Measurements from ENCODE around the gene POLD2. TPM values are rescaled to one million over a fixed set of nuclear protein-coding genes. Genes with fewer than 3 reads are reported as not detected.

The POLD2 gene
- total RNA-seq, 4 donors from 2014 or later: 58.7 to 80.5 (median 66.1) TPM

- Histone ChIP-seq H3K4me1 (peaks cover 27% of the 10 kb centered on the region), H3K9me3 (no peaks in the 10 kb centered on the region), H3K27me3 (no peaks in the 10 kb centered on the region), H3K36me3 (no peaks in the 10 kb centered on the region), H3K27ac (no peak overlapping the region), H3K4me3 (no peak overlapping the region)
- no peak for DNase-seq (ENCODE audit: low spot score in 2 of 2)
- TF ChIP-seq POLR2A (IDR thresholded peaks at IDR 0.05) (no peak), POLR2AphosphoS5 (IDR thresholded peaks at IDR 0.05) (no peak), EP300 (IDR thresholded peaks at IDR 0.05) (no peak), CTCF (IDR thresholded peaks at IDR 0.05) (no peak)
- WGBS: 91% methylated on average over 8 of the region's 9 CpGs
Observed at GRCh38 chr7:44097064-44097932, 26.1 kb downstream of the POLD2 start.

- TF ChIP-seq CTCF (IDR thresholded peaks at IDR 0.05) (no peak), EP300 (IDR thresholded peaks at IDR 0.05) (no peak), POLR2AphosphoS5 (IDR thresholded peaks at IDR 0.05) (no peak), POLR2A (IDR thresholded peaks at IDR 0.05) (no peak)
- Histone ChIP-seq H3K27ac (no peak overlapping the region), H3K4me1 (peaks cover 21% of the 10 kb centered on the region), H3K36me3 (no peaks in the 10 kb centered on the region), H3K4me3 (no peak overlapping the region), H3K27me3 (no peaks in the 10 kb centered on the region), H3K9me3 (no peaks in the 10 kb centered on the region)
- WGBS: 80% methylated on average over 8 of the region's 8 CpGs
- DNase-seq (ENCODE audit: low spot score in 2 of 2): no peak
Observed at GRCh38 chr7:44096326-44096881, 26.9 kb downstream of the POLD2 start.

- TF ChIP-seq POLR2A (IDR thresholded peaks at IDR 0.05) (no peak), CTCF (IDR thresholded peaks at IDR 0.05) (no peak), POLR2AphosphoS5 (IDR thresholded peaks at IDR 0.05) (no peak), EP300 (IDR thresholded peaks at IDR 0.05) (no peak)
- H3K36me3 ChIP-seq: no peaks in the 10 kb centered on the region
- H3K9me3 ChIP-seq: no peaks in the 10 kb centered on the region
- H3K27me3 ChIP-seq: no peaks in the 10 kb centered on the region
- H3K4me3 ChIP-seq: no peak overlapping the region
- 100% methylated on average over 3 of the region's 3 CpGs for WGBS
- DNase-seq (ENCODE audit: low spot score in 2 of 2): no peak
- no peak overlapping the region for H3K27ac ChIP-seq
- H3K4me1 ChIP-seq: peaks cover 14% of the 10 kb centered on the region
Observed at GRCh38 chr7:44095781-44096180, 27.6 kb downstream of the POLD2 start.

- H3K4me3 ChIP-seq: no peak overlapping the region
- WGBS: 60% methylated on average over 2 of the region's 2 CpGs
- peaks cover 14% of the 10 kb centered on the region for H3K4me1 ChIP-seq
- H3K27me3 ChIP-seq: no peaks in the 10 kb centered on the region
- no peaks in the 10 kb centered on the region for H3K9me3 ChIP-seq
- TF ChIP-seq EP300 (IDR thresholded peaks at IDR 0.05) (no peak), CTCF (IDR thresholded peaks at IDR 0.05) (no peak), POLR2AphosphoS5 (IDR thresholded peaks at IDR 0.05) (no peak), POLR2A (IDR thresholded peaks at IDR 0.05) (no peak)
- no peaks in the 10 kb centered on the region for H3K36me3 ChIP-seq
- no peak for DNase-seq (ENCODE audit: low spot score in 2 of 2)
- H3K27ac ChIP-seq: peak overlapping the region; percentile 1
Observed at GRCh38 chr7:44094883-44095592, 28.3 kb downstream of the POLD2 start.

- peaks cover 13% of the 10 kb centered on the region for H3K4me1 ChIP-seq
- no peak overlapping the region for H3K4me3 ChIP-seq
- DNase-seq (ENCODE audit: low spot score in 2 of 2): no peak
- no peak for TF ChIP-seq EP300 (IDR thresholded peaks at IDR 0.05)
- TF ChIP-seq POLR2A (IDR thresholded peaks at IDR 0.05): no peak
- no peak for TF ChIP-seq CTCF (IDR thresholded peaks at IDR 0.05)
- TF ChIP-seq POLR2AphosphoS5 (IDR thresholded peaks at IDR 0.05): no peak
- peak overlapping the region; percentile 1 for H3K27ac ChIP-seq
- no peaks in the 10 kb centered on the region for H3K9me3 ChIP-seq
- WGBS: 46% methylated on average over 2 of the region's 2 CpGs
- H3K27me3 ChIP-seq: no peaks in the 10 kb centered on the region
- H3K36me3 ChIP-seq: no peaks in the 10 kb centered on the region
Observed at GRCh38 chr7:44094365-44094764, 29.0 kb downstream of the POLD2 start.

Data from suprapubic skin (tissue), 4 donors.